ENCODE measurements around the gene UGT1A5. TPM values are rescaled to one million over a fixed set of nuclear protein-coding genes. Genes with fewer than 3 reads are reported as not detected.
"Not testable (repeated sequence)": the region's sequence is repeated elsewhere in the genome, so short reads cannot be mapped to it uniquely, and the experiment has no call there.

The UGT1A5 gene
- total and polyA plus RNA-seq, 12 donors, result not detected

DNA sequence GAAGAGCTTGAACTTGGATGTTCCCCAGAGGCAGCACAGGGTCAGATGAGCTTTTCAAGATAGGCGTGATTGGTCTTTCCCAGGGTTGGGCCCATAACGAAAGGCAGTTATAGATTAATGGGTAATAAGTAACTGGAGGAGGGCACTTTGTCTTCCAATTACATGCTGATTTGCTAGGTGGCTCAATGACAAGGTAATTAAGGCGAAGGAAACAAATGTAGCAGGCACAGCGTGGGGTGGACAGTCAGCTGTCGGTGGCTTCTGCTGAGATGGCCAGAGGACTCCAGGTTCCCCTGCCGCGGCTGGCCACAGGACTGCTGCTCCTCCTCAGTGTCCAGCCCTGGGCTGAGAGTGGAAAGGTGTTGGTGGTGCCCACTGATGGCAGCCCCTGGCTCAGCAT, 5.8 kb downstream of the UGT1A5 start, which contains the start of gene UGT1A4:
Gene UGT1A4, plus strand, starts transcription at position 185 of the 400 bp plus-strand sequence. Its CDS starts 85 bp downstream, at position 270.
- Histone ChIP-seq H3K36me3 (no peaks in the 10 kb centered on the region), H3K27me3 (peaks cover 0 to 21% (median 10%) of the 10 kb centered on the region in 7 donors), H3K27ac (no peak within 1 kb of the TSS), H3K4me1 (no peaks in the 10 kb centered on the region), H3K9me3 (peaks cover 0 to 2% (median 0%) of the 10 kb centered on the region in 11 donors), H3K4me3 (no peak within 1 kb of the TSS)
- intact Hi-C loops (cut with DNase I), result no loop called here
- no peak for DNase-seq
- TF ChIP-seq, protein P1, sequence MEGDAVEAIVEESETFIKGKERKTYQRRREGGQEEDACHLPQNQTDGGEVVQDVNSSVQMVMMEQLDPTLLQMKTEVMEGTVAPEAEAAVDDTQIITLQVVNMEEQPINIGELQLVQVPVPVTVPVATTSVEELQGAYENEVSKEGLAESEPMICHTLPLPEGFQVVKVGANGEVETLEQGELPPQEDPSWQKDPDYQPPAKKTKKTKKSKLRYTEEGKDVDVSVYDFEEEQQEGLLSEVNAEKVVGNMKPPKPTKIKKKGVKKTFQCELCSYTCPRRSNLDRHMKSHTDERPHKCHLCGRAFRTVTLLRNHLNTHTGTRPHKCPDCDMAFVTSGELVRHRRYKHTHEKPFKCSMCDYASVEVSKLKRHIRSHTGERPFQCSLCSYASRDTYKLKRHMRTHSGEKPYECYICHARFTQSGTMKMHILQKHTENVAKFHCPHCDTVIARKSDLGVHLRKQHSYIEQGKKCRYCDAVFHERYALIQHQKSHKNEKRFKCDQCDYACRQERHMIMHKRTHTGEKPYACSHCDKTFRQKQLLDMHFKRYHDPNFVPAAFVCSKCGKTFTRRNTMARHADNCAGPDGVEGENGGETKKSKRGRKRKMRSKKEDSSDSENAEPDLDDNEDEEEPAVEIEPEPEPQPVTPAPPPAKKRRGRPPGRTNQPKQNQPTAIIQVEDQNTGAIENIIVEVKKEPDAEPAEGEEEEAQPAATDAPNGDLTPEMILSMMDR (IDR thresholded peaks at IDR 0.05), result no peak
- no peak for ATAC-seq
- WGBS, 2 donors, result 82 to 84% methylated on average over 7 of the region's 7 CpGs

DNA sequence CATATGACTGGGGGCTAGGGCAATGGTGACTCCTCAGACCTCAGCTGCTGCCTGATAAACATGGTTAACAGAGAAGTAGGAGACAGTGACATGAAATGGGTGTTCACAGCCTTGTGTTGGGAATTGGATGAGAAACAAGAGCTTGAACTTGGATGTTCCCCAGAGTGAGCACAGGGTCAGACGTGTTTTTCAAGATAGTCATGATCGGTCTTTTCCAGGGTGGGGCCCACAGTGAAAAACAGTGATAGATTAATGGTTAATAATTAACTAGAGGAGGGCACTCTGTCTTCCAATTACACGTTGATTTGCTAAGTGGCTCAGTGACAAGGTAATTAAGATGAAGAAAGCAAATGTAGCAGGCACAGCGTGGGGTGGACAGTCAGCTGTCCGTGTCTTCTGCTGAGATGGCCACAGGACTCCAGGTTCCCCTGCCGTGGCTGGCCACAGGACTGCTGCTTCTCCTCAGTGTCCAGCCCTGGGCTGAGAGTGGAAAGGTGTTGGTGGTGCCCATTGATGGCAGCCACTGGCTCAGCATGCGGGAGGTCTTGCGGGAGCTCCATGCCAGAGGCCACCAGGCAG, 16.1 kb downstream of the UGT1A5 start, which contains the start of gene UGT1A3:
Gene UGT1A3, plus strand, starts transcription at position 320 of the 579 bp plus-strand sequence. Its CDS starts 85 bp downstream, at position 405.
- TF ChIP-seq, protein P1 (IDR thresholded peaks at IDR 0.05), result no peak
- 77 to 80% methylated on average over 8 of the region's 8 CpGs for WGBS, 2 donors
- peaks cover 0 to 5% (median 0%) of the 10 kb centered on the region in 11 donors for H3K9me3 ChIP-seq
- no peak within 1 kb of the TSS for H3K27ac ChIP-seq
- no peak for DNase-seq
- peaks cover 0 to 4% (median 0%) of the 10 kb centered on the region in 7 donors for H3K27me3 ChIP-seq
- H3K4me1 ChIP-seq, result no peaks in the 10 kb centered on the region
- intact Hi-C loops (cut with DNase I), result no loop called here
- H3K36me3 ChIP-seq, result no peaks in the 10 kb centered on the region
- H3K4me3 ChIP-seq, result no peak within 1 kb of the TSS
- no peak for ATAC-seq

DNA sequence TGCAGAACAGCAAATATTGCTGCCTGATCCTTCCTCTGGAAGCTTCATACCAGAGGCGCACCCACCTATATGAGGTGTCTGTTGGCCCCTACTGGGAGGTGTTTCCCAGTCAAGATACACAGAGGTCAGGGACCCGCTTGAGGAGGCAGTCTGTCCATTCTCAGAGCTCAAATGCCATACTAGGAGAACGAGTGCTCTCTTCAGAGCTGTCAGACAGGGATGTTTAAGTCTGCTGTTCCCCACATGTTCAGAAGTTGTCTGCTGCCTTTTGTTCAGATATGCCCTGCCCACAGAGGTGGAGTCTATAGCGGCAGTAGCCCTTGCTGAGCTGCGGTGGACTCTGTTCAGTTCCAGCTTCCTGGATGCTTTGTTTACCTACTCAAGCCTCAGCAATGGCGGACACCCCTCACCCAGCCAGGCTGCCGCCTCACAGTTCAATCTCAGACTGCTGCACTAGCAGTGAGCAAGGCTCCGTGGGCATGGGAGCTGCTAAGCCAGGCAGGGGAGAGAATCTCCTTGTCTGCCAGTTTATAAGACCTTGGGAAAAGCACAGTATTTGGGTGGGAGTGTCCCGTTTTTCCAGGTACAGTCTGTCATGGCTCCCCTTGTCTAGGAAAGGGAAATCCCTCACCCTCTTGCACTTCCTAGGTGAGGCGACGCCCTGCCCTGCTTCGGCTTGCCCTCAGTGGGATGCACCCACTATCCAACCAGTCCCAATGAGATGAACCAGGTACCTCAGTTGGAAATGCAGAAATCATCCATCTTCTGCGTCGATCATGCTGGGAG, 24.4 kb downstream of the UGT1A5 start:
- WGBS, 2 donors, result 81 to 83% methylated on average over 14 of the region's 14 CpGs
- H3K27me3 ChIP-seq, result peaks cover 0 to 19% (median 4%) of the 10 kb centered on the region in 7 donors
- H3K27ac ChIP-seq; H3K4me1 ChIP-seq; DNase-seq; H3K36me3 ChIP-seq; H3K9me3 ChIP-seq; intact Hi-C loops (cut with DNase I); H3K4me3 ChIP-seq; ATAC-seq: not testable (repeated sequence)

DNA sequence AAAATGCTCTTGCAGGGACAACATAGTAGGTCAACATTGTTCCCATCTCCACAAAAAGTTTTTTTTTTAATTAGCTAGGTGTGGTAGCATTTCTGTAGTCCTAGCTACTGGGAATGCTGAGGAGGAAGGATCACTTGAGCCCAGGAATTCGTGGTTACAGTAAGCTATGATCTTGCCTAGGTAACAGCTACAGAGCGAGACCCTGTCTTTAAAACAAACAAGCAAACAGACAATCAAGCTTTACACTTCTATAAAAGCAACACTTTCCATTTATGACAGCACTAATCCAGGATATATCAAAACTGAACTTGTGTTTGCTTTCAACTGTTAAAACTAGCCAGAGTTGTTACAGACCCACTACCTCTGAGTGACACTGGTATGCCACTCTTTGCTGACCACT, 28.2 kb downstream of the UGT1A5 start:
- ATAC-seq (no peak), DNase-seq (no peak)
- no peak overlapping the region for H3K27ac ChIP-seq
- TF ChIP-seq, protein P1 (IDR thresholded peaks at IDR 0.05), result no peak
- peaks cover 0 to 24% (median 9%) of the 10 kb centered on the region in 7 donors for H3K27me3 ChIP-seq
- H3K36me3 ChIP-seq, result no peaks in the 10 kb centered on the region
- H3K4me1 ChIP-seq, result no peaks in the 10 kb centered on the region
- H3K9me3 ChIP-seq, result no peaks in the 10 kb centered on the region
- no peak overlapping the region for H3K4me3 ChIP-seq
- 57 to 61% methylated on average over 2 of the region's 2 CpGs for WGBS, 2 donors
- intact Hi-C loops (cut with DNase I), result no loop called here
